Adrenal gland (tissue), 5 donors: Measurements from ENCODE around the gene ZNF329.

Experiments used
- CTCF ChIP-seq, 6 experiments: fragments of 450-650 bp in 4 of 6; fragments of 200-600 bp in 2 of 6; sonication (generic) in 1 of 6; IDR thresholded peaks; 1 replicate in 5 of 6; 2 replicates in 1 of 6; pipeline versions ENCODE4 v1.5.1 to v1.8.0; 2016 to 2021; ENCODE audit warnings: antibody characterized with exemption in 6 of 6, mild to moderate bottlenecking in 2 of 6, moderate library complexity in 1 of 6
- POLR2A ChIP-seq, 2 donors: fragments of 450-650 bp; IDR thresholded peaks; one replicate each; pipeline ENCODE4 v1.6.1; 2017; ENCODE audit warnings: antibody characterized with exemption in 2 of 2, mild to moderate bottlenecking in 2 of 2, moderate library complexity in 1 of 2
- donor health status: DM: no; HTN: no; CAD: no.

DNA sequence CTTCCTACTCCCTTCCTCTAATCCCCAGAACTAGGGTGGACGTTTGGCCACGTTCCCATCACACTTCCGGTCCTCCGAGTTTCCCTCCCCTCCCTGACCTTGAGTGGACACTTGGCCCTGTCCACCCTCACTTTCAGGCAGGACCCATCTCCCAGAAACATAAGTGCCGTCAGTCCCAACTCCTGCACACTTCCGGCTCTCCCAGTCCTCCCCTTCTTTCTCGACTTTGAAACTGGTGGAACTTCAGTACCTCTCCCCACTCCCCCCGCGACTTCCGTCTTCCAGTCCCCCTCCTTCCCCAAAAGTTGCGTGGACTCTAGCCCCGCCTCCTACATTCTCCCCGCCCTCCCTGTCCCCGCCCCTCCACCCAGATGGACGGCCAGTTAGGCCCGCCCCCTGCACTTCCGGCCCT, 32.0 kb upstream of the ZNF329 start:
- TF ChIP-seq POLR2A (IDR thresholded peaks at IDR 0.05) (no peak), CTCF (IDR thresholded peaks at IDR 0.05) (no peak)
